HS-5 (cell line): ENCODE results near the gene RIMOC1.
A peak's percentile ranks its signal among the peaks of the same experiment; 100 is the strongest.

Experiments used
- DNase-seq: peaks from one replicate; pipeline ENCODE4 v3.0.0-alpha.2; 2012; ENCODE audit warnings: low read depth

Gene RIMOC1

GRCh38 chr5:41903892-41904799 lies at the start of gene RIMOC1:
RIMOC1 (plus strand) TSS chr5:41904344; CDS start chr5:41904368, 24 bp downstream.
- DNase-seq, result peak; percentile 99

DNA sequence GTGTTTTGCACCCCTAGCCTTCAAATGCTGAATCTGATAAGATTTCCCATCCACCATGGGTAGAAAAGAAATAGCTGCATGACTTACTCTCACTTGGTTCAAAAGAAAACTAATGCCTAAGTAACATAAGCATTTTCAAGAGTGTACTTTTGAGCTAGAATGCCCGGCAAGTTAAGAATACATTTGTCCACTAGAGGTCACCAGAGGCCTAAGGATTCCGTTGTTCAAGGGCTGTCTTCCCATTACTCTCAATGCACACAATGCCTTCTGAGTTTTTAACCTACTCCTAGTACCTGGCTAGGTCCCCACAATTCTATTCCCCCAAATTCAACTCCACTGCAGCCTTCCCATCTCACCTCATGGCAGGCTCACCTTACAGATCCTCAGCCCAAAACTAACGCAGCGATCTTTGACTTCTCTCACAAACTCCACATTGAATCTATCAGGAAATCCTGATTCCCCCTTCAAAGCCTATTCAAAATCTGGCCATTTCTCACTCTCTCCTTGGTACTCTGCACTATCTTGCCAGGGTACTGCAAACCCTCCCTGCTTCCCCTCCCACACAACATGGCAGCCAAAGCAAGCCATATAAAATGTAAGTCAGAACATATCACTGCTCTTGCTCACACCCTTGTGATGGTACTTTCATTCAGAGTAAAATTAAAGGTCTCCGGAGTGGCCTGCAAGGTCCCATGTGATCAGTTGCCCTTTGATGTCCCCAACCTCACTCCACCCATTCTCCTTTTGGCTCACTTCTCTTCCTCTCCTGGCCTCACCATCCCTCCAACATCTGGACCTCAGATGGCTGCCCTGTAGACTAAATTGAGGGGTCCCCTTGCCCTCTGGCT lies 47.3 kb upstream of the RIMOC1 start:
- DNase-seq, result no peak

DNA sequence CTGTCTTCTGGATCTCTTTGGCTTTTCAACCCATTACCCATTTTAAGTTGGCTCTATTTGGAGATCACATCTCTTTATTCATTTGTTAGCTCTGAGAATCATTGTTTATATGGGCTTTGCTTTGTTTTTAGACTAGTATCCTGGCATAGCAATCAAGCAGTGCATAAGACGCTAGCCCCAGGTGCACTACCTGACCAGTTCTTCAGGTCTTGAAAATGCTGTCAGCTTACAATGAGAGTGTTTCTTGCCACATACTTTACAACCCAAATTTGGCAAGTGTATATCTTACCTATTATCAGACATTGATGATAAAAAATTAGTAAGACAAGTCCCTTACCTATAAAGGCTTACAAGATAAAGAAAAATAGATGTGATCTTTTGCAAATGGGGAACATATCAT lies 46.2 kb upstream of the RIMOC1 start:
- DNase-seq, result no peak

- no peak for DNase-seq
Observed at GRCh38 chr5:41858890-41859289, 45.3 kb upstream of the RIMOC1 start.

DNA sequence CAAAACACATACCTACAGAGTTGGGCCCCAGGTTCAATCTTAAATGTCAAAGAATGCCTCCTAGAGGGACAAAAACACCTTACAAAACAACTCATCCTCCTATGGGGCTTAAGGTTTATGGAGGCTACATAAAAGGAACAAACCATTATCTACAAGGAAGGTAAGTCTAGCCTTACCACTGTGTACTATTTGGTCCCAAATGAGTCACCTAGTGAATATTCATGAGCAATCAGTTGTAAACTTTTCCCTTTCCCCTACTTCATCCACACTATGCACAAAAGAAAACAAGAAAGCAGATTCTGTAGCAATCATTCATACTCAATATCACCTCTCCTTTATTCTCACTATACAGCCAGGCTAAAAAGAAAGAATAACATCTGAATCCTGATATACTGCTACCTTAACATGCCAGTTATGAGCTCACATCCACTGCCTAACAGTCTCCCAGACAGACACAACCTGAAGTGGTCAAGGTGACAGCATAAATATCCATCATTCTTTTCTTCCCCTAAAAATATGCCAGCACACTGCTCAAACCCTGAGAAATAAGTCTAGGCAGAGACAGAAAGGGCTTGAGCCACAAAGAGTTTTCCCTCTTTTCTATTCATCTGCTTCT lies 40.2 kb upstream of the RIMOC1 start:
- no peak for DNase-seq

- no peak for DNase-seq
Observed at GRCh38 chr5:41869151-41869723, 34.9 kb upstream of the RIMOC1 start.

DNA sequence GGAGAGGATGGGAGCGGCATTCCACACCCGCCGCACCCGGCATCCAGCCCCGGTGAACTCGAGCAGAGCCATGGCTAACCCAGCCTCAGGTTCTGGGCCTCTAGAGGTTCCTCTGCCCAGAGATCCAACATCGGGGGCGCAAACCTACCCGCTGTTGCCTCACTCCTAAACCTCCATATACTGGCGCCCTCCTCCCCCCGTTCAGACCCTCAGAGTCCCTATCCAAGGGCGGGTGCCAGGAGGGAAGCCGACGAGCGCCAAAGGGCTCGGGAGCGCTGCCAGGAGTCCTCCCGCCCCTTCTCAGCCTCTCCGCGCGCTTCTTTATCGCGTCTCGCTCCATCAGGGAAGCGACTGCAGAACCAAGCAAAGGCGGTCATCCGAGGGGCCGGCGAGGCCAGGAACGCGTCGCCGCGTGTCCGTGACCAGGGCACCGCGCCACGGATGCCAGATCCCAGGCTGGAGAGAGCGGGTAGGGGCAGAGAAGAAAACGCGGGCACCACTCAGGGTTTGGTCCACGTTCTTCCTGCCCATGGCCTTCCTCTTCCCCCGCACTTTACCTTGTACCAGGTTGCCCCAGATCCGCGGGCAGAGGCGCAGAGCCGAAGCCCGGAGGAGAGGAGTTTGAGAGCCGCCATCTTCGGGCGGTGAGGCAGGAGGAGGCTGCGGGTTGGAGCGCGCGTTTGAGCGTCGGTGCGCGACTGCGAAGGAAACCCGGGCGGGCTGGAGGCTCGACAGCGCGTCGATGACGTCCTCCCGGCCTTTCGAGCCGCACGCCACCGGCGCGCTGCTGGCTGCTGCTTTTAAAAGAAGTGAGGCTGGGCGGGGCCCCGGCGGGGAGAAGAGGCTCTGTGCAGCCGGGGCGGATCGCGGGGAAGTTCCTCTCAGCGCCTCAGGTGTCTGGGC lies 34.2 kb upstream of the RIMOC1 start, which contains the start of gene OXCT1:
OXCT1 (minus strand) TSS at position 702 of the 903 bp plus-strand sequence; CDS start at position 635, 67 bp downstream.
- peak; percentile 63 for DNase-seq

- DNase-seq, result no peak
Observed at GRCh38 chr5:41870627-41871048, 33.5 kb upstream of the RIMOC1 start.

GRCh38 chr5:41871852-41872251 lies 32.3 kb upstream of the RIMOC1 start:
- no peak for DNase-seq

- no peak for DNase-seq
Observed at GRCh38 chr5:41874512-41875060, 29.6 kb upstream of the RIMOC1 start.

GRCh38 chr5:41875121-41875520 lies 29.0 kb upstream of the RIMOC1 start:
- DNase-seq, result no peak

GRCh38 chr5:41876678-41877077 lies 27.5 kb upstream of the RIMOC1 start:
- no peak for DNase-seq

GRCh38 chr5:41877408-41877807 lies 26.7 kb upstream of the RIMOC1 start:
- no peak for DNase-seq

GRCh38 chr5:41878173-41878572 lies 26.0 kb upstream of the RIMOC1 start:
- DNase-seq, result no peak

- DNase-seq, result no peak
Observed at GRCh38 chr5:41878643-41879478, 25.3 kb upstream of the RIMOC1 start.

DNA sequence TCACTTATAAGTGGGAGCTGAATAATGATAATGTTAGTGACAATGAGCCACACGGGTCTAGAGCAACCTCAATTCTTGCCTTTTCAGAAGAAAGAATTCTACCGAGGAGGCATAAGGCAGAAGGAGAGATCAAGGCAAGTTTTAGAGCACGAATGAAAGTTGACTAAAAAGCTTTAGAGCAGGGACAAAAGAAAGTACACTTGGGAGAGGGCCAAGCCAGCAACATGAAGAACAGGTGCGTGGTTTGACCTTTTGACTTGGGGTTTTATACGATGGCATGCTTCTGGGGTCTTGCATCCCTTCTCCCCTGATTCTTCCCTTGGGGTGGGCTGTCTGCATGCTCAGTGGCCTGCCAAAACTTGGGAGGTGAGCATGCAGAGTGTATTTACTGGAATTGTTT lies 21.4 kb upstream of the RIMOC1 start:
- DNase-seq, result no peak

GRCh38 chr5:41883243-41883642 lies 20.9 kb upstream of the RIMOC1 start:
- no peak for DNase-seq

GRCh38 chr5:41883936-41884335 lies 20.2 kb upstream of the RIMOC1 start:
- DNase-seq, result no peak

DNA sequence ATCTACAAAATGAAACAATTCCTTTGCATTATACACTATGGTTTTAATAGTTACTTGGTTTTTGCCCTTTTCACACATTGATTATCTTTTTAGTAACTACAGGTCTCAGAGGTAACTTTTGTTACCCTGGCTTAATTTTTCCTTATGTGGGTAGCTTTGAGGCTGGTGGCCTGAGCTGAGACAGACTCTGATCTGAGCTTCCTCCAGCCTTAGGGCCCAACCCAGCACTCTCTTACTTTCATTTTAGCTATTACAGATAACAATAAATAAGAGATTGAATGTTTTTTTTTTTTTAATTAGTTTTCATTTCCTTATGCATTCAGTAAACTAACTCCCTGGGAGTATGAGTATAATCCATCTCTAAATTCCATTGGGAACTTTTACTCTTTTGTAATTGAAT lies 18.9 kb upstream of the RIMOC1 start:
- no peak for DNase-seq
